ENCODE results near the gene TIMM23.
A peak's percentile ranks its signal among the peaks of the same experiment; 100 is the strongest.
"Not testable (repeated sequence)": the region's sequence is repeated elsewhere in the genome, so short reads cannot be mapped to it uniquely, and the experiment has no call there.

TIMM23 gene

GRCh38 chr10:45972106-45972812 lies at the start of gene TIMM23:
TSS of gene TIMM23 (plus strand) at chr10:45972489. CDS start at chr10:45972625, 136 bp downstream.
- peak; percentile 45 to 86 for DNase-seq

- DNase-seq: not testable (repeated sequence)
These were observed 45.5 kb upstream of the TIMM23 start for GRCh38 chr10:45926790-45927189.

- not testable (repeated sequence) for DNase-seq
These were observed 41.0 kb upstream of the TIMM23 start for GRCh38 chr10:45931305-45931704.

GRCh38 chr10:45934788-45935187 lies 37.5 kb upstream of the TIMM23 start:
- DNase-seq: not testable (repeated sequence)

GRCh38 chr10:45939176-45939697 lies 33.1 kb upstream of the TIMM23 start:
- DNase-seq: not testable (repeated sequence)

GRCh38 chr10:45941196-45941595 lies 31.1 kb upstream of the TIMM23 start:
- DNase-seq: not testable (repeated sequence)

- DNase-seq: not testable (repeated sequence)
These were observed 26.8 kb upstream of the TIMM23 start for GRCh38 chr10:45945476-45945875.

- not testable (repeated sequence) for DNase-seq
These were observed 24.9 kb upstream of the TIMM23 start for GRCh38 chr10:45947363-45947762.

GRCh38 chr10:45948801-45949200 lies 23.5 kb upstream of the TIMM23 start:
- DNase-seq: not testable (repeated sequence)

- not testable (repeated sequence) for DNase-seq
These were observed 17.9 kb upstream of the TIMM23 start for GRCh38 chr10:45954367-45954766.

GRCh38 chr10:45956634-45957033 lies 15.7 kb upstream of the TIMM23 start:
- DNase-seq: not testable (repeated sequence)

- not testable (repeated sequence) for DNase-seq
These were observed 14.4 kb upstream of the TIMM23 start for GRCh38 chr10:45957928-45958327.

- DNase-seq: not testable (repeated sequence)
These were observed 9.4 kb upstream of the TIMM23 start for GRCh38 chr10:45962686-45963452.

GRCh38 chr10:45971019-45971418 lies 1.3 kb upstream of the TIMM23 start:
- DNase-seq: not testable (repeated sequence)

- not testable (repeated sequence) for DNase-seq
These were observed 565 bp upstream of the TIMM23 start for GRCh38 chr10:45971742-45972105.

GRCh38 chr10:45972813-45973169 lies 502 bp downstream of the TIMM23 start:
- DNase-seq: not testable (repeated sequence)

- not testable (repeated sequence) for DNase-seq
These were observed 1.8 kb downstream of the TIMM23 start for GRCh38 chr10:45974041-45974440.

- DNase-seq: not testable (repeated sequence)
These were observed 6.3 kb downstream of the TIMM23 start for GRCh38 chr10:45978554-45978953.

GRCh38 chr10:45981367-45981766 lies 9.1 kb downstream of the TIMM23 start:
- DNase-seq: not testable (repeated sequence)

GRCh38 chr10:45983538-45984186 lies 11.4 kb downstream of the TIMM23 start:
- peak in 1 of 2 donors; percentile 12 for DNase-seq

- DNase-seq: not testable (repeated sequence)
These were observed 12.2 kb downstream of the TIMM23 start for GRCh38 chr10:45984473-45984872.

- not testable (repeated sequence) for DNase-seq
These were observed 13.3 kb downstream of the TIMM23 start for GRCh38 chr10:45985590-45985989.

- DNase-seq: no peak
These were observed 25.3 kb downstream of the TIMM23 start for GRCh38 chr10:45997557-45997956.

Measured in hippocampal formation (tissue), 2 donors.